Measurements from ENCODE around the gene EIF4EBP2. TPM values are rescaled to one million over a fixed set of nuclear protein-coding genes. Genes with fewer than 3 reads are reported as not detected.

Gene EIF4EBP2
- total RNA-seq, 1 experiment from 2014 or later = 36.7 TPM

GRCh38 chr10:70465278-70465677, 61.3 kb downstream of the EIF4EBP2 start:
- intact Hi-C loops (cut with micrococcal nuclease) = no loop called here
- no peak for DNase-seq (ENCODE audit: low read depth, low spot score)
- ChIA-PET CTCF (no interaction called here), RAD21 (ENCODE audit: low non-redundant PET in 1 of 2, low total read pairs in 2 of 2, uncharacterized antibody in 2 of 2, unreplicated experiment in 2 of 2) (no interaction called here), POLR2A (no interaction called here)
- H3K27ac ChIP-seq (ENCODE audit: low read depth, low read length) = no peak overlapping the region
- H4K20me1 ChIP-seq (ENCODE audit: insufficient read depth) = no peaks in the 10 kb centered on the region
- no peak for TF ChIP-seq TCF7L2 (IDR thresholded peaks at IDR 0.05; ENCODE audit: borderline replicate concordance, extremely low read depth, insufficient read depth, insufficient read length)
- TF ChIP-seq, protein P1, sequence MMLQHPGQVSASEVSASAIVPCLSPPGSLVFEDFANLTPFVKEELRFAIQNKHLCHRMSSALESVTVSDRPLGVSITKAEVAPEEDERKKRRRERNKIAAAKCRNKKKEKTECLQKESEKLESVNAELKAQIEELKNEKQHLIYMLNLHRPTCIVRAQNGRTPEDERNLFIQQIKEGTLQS (IDR thresholded peaks at IDR 0.05) = no peak
- TF ChIP-seq ZFX (IDR thresholded peaks at IDR 0.05) = no peak
- TF ChIP-seq FOSL1 (IDR thresholded peaks at IDR 0.05; ENCODE audit: low read depth) = no peak
- no peak for TF ChIP-seq ZBTB33 (IDR thresholded peaks at IDR 0.05; ENCODE audit: extremely low read depth, insufficient replicate concordance, low read length)
- no peak for TF ChIP-seq SIN3A (IDR thresholded peaks at IDR 0.05; ENCODE audit: low read depth)
- TF ChIP-seq, protein P2, sequence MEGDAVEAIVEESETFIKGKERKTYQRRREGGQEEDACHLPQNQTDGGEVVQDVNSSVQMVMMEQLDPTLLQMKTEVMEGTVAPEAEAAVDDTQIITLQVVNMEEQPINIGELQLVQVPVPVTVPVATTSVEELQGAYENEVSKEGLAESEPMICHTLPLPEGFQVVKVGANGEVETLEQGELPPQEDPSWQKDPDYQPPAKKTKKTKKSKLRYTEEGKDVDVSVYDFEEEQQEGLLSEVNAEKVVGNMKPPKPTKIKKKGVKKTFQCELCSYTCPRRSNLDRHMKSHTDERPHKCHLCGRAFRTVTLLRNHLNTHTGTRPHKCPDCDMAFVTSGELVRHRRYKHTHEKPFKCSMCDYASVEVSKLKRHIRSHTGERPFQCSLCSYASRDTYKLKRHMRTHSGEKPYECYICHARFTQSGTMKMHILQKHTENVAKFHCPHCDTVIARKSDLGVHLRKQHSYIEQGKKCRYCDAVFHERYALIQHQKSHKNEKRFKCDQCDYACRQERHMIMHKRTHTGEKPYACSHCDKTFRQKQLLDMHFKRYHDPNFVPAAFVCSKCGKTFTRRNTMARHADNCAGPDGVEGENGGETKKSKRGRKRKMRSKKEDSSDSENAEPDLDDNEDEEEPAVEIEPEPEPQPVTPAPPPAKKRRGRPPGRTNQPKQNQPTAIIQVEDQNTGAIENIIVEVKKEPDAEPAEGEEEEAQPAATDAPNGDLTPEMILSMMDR (IDR thresholded peaks at IDR 0.05 in 2 of 3, conservative IDR thresholded peaks at IDR 0.05 in 1 of 3; ENCODE audit: borderline replicate concordance in 1 of 3, insufficient read depth in 1 of 3, low read depth in 2 of 3, low read length in 2 of 3) = no peak
- no peak for TF ChIP-seq YY1 (IDR thresholded peaks at IDR 0.05; ENCODE audit: extremely low read depth, insufficient replicate concordance, low read depth, low read length)
- TF ChIP-seq CEBPB (IDR thresholded peaks at IDR 0.05; ENCODE audit: low read depth) = no peak
- TF ChIP-seq SP1 (IDR thresholded peaks at IDR 0.05; ENCODE audit: low read depth) = no peak
- TF ChIP-seq JUND (IDR thresholded peaks at IDR 0.05) = no peak
- no peak for TF ChIP-seq EZH2 (IDR thresholded peaks at IDR 0.05)
- TF ChIP-seq SRF (IDR thresholded peaks at IDR 0.05; ENCODE audit: low read depth) = no peak
- no peak for TF ChIP-seq EZH2phosphoT487 (IDR thresholded peaks at IDR 0.05; ENCODE audit: borderline replicate concordance)
- TF ChIP-seq RAD21 (IDR thresholded peaks at IDR 0.05; ENCODE audit: low read depth) = no peak
- TF ChIP-seq EGR1 (IDR thresholded peaks at IDR 0.05; ENCODE audit: low read depth) = no peak
- TF ChIP-seq ELF1 (IDR thresholded peaks at IDR 0.05; ENCODE audit: borderline replicate concordance, low read depth) = no peak
- TF ChIP-seq REST (IDR thresholded peaks at IDR 0.05; ENCODE audit: low read depth) = no peak
- no peak for TF ChIP-seq POLR2A (IDR thresholded peaks at IDR 0.05; ENCODE audit: borderline replicate concordance, extremely low read depth, insufficient read depth, insufficient read length)
- no peaks in the 10 kb centered on the region for H3K27me3 ChIP-seq (ENCODE audit: insufficient read depth, low read length)
- H3K79me2 ChIP-seq (ENCODE audit: insufficient read depth, low read length) = no peaks in the 10 kb centered on the region
- H3K36me3 ChIP-seq (ENCODE audit: control insufficient read depth in 1 of 2, insufficient read depth in 2 of 2, low read length in 2 of 2) = no peaks in the 10 kb centered on the region
- no peaks in the 10 kb centered on the region for H3K9me3 ChIP-seq (ENCODE audit: control insufficient read depth in 1 of 2, insufficient read depth in 1 of 2, low read depth in 1 of 2, low read length in 2 of 2)
- H3K4me3 ChIP-seq (replicated peaks in 1 of 2; ENCODE audit: low read depth in 1 of 2, low read length in 2 of 2) = no peak overlapping the region
- no peak for ATAC-seq
- no peak overlapping the region for H2AFZ ChIP-seq (ENCODE audit: low read depth, low read length, poor library complexity, severe bottlenecking)
- peaks cover 24 to 27% of the 10 kb centered on the region in 2 experiments for H3K4me1 ChIP-seq (ENCODE audit: control insufficient read depth in 1 of 2, insufficient read depth in 2 of 2, low read length in 2 of 2)
- no peak overlapping the region for H3K4me2 ChIP-seq (ENCODE audit: low read length)
- no peaks in the 10 kb centered on the region for H3K9me2 ChIP-seq (ENCODE audit: insufficient read depth)
- H3K9ac ChIP-seq (ENCODE audit: low read length) = no peak overlapping the region
- BruUV-seq (replicated peaks) = no TSS peak

Data from HCT116 (cell line).